K562 treated with DMSO at 1 percent for 4 hours (cell line): ENCODE measurements around the gene HADH. TPM values are rescaled to one million over a fixed set of nuclear protein-coding genes. Genes with fewer than 3 reads are reported as not detected.

Experiments
- total RNA-seq: library from RNA; unstranded; fragments of 300-600 nt; gene quantifications from 2 replicates; pipeline ENCODE4 v1.2.3, GENCODE V29; 2022; ENCODE audit not compliant: insufficient read depth

The HADH gene
- 46.1 and 52.7 TPM in 2 replicates for total RNA-seq

DNA sequence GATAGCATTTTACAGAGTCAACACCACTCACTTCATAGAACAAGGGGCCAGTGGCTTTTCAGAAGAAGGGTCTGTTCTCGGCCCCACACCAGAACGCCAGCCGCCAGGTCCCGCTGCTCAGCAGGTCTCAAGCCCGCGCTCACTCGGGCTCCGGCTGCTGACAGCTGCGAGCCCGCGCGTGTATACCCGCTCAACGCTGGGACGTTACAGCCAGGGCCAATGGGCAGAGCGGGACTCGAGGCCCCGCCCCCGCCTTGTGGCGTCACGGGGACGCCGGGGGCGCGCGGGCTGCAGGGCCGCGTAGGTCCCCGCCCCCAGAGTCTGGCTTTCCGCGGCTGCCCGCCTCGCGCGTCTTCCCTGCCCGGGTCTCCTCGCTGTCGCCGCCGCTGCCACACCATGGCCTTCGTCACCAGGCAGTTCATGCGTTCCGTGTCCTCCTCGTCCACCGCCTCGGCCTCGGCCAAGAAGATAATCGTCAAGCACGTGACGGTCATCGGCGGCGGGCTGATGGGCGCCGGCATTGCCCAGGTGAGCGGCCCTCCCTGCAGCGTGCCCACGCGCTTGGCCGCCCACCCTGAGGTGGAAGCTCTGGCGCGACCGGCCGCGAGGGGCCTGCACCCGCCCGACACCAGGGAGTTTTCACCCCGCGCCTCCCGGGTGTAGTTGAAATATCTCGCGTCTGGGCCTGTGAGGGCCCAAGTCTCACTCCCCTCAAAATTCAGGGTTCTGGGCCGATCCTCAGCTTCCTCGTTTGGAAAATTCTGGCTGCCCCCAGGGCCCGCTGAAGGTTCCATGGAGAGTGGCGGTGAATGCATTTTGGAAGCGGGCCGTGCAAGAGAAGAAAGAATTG lies at the start of gene HADH:
Gene HADH (plus strand): TSS at position 353 of the 850 bp plus-strand sequence. CDS start 44 bp downstream, at position 397.

Other genes starting within 250 kb of the HADH start
- gene SGMS2, start 165.0 kb upstream of the HADH start, total RNA-seq = not detected in 2 replicates
- gene CYP2U1, start 58.3 kb upstream of the HADH start, total RNA-seq = 0.23 and 0.29 TPM in 2 replicates
- gene LEF1, start 179.0 kb downstream of the HADH start, total RNA-seq = 3.2 and 7.8 TPM in 2 replicates